ENCODE measurements around the gene KLHL29.

Gene KLHL29

DNA sequence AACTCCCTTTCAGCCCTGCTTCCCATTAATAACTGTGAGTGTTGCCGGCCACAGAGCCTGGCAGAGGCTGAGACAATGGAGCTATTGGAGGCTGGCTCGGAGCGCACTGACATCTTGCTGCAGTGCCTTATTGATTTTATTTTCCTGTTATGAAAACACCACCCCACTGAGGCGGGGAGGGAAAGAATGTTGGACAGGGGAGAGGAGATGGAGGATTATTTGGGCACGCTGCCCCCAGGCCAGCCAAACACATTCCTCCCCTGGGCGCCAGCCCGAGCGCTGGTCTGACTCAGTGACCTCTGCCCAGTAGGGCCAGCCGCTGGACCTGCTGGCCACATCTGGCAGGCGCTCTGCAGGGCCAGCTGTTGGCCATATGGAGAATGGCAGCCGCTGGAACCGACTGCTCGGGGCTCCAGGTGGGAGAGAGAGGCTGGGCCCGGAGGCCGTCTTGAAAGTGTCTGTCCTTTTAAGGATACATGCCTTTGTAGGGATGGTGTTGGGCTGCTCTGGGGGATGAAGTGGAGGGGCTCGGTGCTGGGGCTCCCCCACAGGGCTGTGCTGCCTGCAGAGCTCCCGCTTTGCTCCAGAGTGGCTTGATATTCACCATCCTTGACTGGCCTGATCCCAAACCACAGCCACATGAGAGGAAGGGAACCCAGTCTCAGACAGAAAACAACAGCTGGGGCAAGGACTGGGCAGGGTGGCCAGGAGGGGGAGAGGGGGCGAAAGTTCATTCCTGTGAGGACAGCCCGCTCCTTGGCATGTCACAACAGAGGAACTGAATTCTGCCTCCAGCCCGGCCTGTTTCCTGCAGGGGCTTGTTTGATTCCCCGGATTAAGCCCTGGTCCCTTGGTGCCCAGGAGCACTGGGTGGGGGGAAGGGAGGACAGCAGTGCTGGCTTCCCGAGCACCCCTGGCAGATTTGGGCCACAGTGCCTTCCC is 179.0 kb downstream of the KLHL29 start:
- in situ Hi-C loops (cut with HindIII; ENCODE audit: low sequenced_read_pairs): no loop called here

GRCh38 chr2:23564615-23564960 is 179.6 kb downstream of the KLHL29 start:
- in situ Hi-C loops (cut with HindIII; ENCODE audit: low sequenced_read_pairs): no loop called here

DNA sequence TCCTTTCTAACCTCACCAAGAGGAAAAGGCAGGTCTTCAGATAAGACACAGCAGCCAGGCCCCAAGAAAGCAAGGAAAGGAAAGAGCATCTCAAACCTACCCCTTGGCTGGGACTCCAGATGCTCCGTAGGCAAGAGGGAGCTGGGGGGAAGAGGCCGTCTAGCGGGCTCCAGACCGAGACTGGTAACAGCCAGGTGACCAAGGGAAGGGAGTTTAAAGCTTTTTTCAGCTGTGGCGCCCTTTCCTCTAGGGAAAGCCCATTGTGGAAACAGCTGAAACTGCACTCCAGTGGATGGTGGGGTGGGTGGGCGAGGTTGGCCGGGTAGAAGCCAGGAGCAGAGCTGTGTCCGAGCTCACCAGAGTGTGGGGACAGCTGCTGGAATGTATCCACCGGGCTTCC is 180.4 kb downstream of the KLHL29 start:
- in situ Hi-C loops (cut with HindIII; ENCODE audit: low sequenced_read_pairs): no loop called here

GRCh38 chr2:23565814-23566213 is 180.8 kb downstream of the KLHL29 start:
- in situ Hi-C loops (cut with HindIII; ENCODE audit: low sequenced_read_pairs): no loop called here

- in situ Hi-C loops (cut with HindIII; ENCODE audit: low sequenced_read_pairs): no loop called here
Observed at GRCh38 chr2:23566241-23567142, 181.5 kb downstream of the KLHL29 start.

GRCh38 chr2:23567161-23567756 is 182.3 kb downstream of the KLHL29 start:
- in situ Hi-C loops (cut with HindIII; ENCODE audit: low sequenced_read_pairs): no loop called here

DNA sequence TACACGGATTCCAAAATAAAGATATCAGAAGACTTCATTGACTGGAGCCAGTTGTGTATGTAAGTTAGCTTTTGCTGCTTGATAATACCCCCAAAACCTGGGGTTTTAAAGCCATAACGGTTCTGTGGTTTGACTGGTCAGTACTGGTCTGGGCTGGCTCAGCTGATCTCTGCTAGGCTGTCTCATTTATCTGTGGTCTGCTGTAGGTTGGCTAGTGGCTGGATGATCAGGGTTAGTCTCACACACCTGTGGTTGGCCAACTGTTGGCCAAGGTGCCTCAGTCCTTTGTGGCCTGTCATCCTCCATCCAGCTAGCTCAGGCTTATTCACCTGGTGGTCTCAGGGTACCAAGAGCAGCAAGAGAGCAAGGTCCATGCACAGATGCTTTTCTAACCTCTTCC is 183.2 kb downstream of the KLHL29 start:
- in situ Hi-C loops (cut with HindIII; ENCODE audit: low sequenced_read_pairs): no loop called here

- in situ Hi-C loops (cut with HindIII; ENCODE audit: low sequenced_read_pairs): no loop called here
Observed at GRCh38 chr2:23568626-23569190, 183.7 kb downstream of the KLHL29 start.

DNA sequence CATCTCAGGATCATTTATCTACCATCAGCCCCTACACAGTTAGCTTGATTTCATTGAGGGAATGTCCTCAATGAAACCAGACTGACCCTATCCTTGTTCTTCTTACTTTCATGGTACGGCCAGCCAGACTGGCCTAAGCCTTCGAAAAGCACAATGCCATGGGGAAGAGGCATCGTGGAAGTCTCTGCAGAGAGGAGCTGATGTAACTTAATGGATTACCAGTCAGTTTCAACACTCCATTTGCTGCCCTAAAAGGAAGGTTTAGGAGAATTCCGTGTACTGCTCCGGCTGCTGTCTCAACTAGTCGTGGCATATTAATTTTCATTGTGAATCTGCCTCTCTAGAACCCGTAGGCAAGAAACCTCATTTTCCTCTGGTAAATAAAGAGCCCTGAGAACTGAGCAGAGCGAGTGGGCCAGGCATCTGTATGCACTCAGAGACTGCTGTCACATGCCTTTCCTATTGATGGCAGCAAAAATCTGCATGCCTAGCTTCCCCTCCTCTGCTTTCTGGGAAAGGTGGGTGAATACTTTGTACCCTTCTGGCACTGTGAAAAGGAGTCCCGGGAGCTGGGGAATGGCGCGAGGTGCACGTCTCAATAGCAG is 184.9 kb downstream of the KLHL29 start:
- in situ Hi-C loops (cut with HindIII; ENCODE audit: low sequenced_read_pairs): no loop called here

DNA sequence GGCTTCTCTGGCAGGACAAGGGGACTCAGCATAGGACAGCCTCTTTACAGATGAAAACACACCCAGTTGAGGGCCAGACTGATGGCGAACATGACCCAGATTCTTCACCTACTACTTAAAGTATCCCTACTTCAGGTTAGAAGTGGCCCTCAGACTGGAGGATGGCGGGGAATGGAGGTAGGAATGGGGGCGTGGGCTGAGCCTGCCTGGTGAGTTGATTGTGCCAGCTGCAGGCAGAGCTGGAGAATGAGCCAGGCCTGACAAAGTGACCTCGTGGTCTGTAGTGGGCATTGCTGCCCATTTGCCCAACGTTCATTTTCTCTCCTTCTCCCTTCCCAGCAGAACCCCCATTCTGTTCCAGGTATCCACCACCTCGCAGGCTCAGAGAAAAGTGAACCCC is 186.1 kb downstream of the KLHL29 start:
- in situ Hi-C loops (cut with HindIII; ENCODE audit: low sequenced_read_pairs): no loop called here

- in situ Hi-C loops (cut with HindIII; ENCODE audit: low sequenced_read_pairs): no loop called here
Observed at GRCh38 chr2:23571527-23572282, 186.7 kb downstream of the KLHL29 start.

DNA sequence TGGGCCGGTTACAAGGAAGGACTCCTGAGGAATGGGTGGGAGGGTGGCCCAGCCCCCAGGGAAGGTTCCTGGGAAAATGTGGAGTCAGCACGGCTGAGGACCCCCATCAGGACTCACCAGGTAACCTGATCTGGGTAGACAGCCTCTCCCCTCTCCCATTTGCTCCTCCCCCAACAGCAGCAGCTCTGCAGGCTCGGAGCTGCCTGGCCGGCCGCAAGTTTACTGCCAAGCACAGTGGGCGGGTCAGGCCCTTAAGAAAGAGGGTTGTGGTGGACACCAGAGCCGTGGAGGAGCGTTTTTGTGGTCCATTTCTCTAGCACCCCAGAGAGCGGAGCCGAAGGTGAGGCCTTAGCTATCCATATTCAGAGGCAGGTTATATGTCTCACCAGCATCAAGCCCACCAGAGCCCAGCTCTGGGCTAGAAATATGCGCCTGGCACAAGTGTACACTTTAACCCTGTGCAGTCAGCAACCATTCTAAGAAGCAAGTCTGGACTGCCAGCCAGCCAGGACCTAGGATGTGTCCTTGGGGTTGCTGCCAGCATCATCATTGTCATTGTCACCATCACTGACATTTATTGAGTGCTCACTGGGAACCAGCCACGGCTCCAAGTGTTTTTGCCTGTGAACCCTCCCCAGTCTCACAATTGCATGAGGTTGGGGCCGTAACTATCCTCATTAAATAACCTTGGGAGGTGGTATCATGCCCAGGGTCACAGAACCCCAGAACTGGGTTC is 190.1 kb downstream of the KLHL29 start:
- in situ Hi-C loops (cut with HindIII; ENCODE audit: low sequenced_read_pairs): no loop called here

DNA sequence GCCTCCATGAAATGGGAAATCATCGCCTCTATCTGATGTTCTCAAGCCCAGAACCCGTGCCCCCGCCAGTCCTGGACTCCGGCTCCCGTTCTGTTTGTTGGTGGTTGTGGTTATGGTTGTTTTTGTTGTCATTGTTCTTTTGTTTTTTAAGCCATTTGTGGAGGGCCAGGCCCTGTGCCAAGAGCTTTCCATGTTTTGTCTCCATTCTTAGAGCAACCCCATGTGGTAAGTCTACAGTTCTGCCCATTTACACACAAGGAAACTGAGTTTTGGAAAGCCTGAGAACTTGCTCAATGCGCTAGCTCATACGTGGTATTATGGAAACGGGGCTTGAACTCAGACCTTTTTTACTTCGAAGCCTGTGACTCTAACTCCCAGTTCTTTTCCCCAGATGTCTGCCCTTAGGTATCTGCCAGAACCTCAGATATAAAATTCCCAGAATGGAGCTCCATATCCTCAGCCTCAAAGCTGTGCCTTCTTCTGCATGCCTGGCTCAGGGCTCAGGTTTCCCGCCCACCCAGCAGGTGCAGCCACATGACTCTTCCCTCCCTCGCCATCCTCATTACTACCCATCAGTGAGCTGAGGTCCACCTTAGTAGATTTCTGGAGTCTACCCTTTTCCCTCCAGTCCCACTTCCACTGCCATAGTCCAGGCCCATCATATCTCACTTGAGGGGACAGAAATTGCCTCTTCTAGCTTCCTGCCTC is 194.1 kb downstream of the KLHL29 start:
- in situ Hi-C loops (cut with HindIII; ENCODE audit: low sequenced_read_pairs): no loop called here

- in situ Hi-C loops (cut with HindIII; ENCODE audit: low sequenced_read_pairs): no loop called here
Observed at GRCh38 chr2:23579674-23580073, 194.7 kb downstream of the KLHL29 start.

GRCh38 chr2:23583467-23583866 is 198.5 kb downstream of the KLHL29 start:
- in situ Hi-C loops (cut with HindIII; ENCODE audit: low sequenced_read_pairs): no loop called here

DNA sequence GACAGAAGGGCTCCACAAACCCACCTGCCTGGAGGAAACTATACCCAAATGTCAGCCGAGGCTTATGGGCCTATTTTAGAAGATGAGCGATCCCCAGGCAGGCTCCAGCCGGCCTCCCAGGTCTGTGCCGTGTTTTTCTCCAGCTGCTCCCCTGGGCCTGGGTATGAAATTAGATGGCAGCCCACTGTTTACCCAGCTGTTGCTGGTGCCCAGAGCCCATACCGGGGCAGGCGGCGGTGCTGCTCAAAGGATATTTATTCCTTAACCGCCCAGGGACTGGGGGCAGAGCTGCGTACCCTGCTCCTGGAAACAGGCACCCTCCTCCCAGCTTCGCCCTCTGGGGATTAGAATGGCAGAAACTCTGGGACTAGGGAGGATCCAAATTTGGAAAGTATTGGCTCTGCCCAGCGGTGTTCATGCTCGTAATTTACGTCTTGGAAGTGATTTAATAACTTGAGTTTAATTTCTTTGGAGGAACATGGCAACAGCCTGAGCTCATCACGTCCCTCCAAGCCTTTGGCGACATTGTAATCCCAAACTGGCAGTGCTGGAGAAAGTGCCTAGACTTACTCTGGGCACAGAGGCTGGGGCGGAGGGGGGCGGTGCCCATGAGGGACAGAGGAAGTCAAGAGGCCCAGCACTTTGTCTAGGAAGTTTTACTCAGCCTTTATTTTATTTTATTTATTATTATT is 199.2 kb downstream of the KLHL29 start:
- in situ Hi-C loops (cut with HindIII; ENCODE audit: low sequenced_read_pairs): no loop called here

DNA sequence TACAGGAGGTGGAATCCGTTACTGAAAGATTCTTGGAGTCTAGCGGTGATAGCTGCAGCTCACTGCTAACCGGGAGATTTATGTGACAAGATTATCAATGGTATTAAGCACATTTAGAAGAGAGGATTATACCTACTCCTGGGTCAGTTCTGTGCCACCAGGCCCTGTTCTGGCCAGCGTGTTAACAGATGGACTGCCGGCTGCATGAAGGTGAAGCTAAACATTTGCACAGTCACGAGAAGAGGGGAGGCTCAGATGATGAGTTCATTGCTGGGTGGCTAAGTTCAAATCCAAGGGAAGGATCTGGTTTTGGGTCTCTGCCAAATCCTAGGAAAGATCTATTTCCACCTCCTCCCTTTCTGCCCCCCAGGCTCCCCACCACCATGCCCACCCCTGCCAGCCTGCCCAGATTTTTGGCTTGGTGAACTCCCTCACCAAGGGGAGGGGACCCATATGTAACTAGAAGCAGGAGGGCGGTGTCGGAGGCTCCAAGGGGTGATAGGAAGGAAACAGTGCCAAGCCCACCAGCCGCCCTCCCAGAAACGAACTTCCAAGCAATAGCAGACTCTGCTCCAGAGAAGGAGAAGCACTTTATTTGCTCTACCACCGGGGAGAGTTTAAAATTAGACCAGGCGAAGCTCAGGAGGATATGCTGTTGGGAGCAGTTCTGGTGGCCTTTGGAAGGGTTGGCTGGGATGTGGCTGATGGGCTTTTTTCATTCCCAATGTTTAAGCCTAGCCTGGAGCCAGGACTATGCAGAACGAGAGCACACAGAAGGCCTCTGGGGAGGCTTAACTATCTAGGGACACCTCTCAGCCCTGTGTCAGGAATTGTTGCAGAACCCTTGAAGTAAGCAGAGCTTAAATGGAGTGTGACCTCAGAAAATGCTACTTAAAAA is 200.5 kb downstream of the KLHL29 start:
- in situ Hi-C loops (cut with HindIII; ENCODE audit: low sequenced_read_pairs): no loop called here
